CD4-positive, alpha-beta T cell treated with Interleukin-1 beta for 1 hour (primary cell): Measurements from ENCODE around the gene B4GALT1.
A peak's percentile ranks its signal among the peaks of the same experiment; 100 is the strongest.
"Not testable (repeated sequence)": the region's sequence is repeated elsewhere in the genome, so short reads cannot be mapped to it uniquely, and the experiment has no call there.

Experiments used
- DNase-seq, 2 donors: peaks; one replicate each; pipeline ENCODE4 v3.0.0-alpha.2; 2020 to 2022

The B4GALT1 gene

DNA sequence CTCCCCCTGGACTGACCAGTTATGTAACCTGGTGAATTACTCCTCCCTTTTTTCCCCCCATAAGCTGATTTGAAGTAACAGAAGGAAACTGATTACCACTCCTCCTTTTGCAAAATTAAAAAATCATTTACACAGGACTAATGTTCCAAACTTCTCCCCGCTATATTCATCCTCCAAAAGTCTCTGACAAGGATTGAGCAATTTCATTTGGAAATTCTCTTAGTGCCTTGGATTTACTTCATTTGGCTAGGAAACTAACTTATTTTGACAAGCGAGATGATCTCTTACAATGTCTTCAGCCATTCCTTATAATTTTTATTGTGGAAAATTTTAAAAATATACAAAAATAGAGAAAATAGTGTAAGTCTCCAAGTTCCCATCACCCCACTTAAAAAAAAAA, 15.4 kb upstream of the B4GALT1 start:
- no peak for DNase-seq

DNA sequence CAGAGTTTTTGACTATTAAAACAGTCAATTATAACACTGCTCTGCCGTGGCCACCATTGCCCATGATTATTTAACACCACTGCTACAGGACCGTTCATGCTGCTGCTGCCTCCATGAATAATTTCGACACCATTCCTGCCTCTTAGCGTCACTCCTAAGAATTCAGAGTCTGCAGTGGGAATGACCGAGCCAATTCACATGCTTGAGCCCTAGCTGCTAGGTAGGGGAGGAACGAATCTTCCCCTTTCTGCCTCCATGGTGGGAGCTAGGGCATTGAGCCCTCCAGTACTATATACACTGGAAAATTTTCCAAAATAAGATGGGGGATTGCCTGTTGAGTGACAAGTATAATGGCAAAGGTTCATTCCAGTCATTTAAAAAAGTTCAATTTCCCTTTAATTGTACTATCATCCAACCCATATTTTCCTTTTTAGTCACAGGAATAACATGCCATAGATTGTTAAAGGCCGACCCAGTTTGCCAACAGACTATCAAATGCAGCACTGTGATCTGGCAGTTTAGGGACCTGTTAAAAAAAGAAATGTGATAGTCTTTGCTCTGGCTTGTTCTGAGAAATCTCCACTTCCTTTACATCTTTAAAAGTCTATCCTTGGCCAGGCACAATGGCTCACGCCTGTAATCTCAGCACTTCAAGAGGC, 13.5 kb upstream of the B4GALT1 start:
- no peak for DNase-seq

DNA sequence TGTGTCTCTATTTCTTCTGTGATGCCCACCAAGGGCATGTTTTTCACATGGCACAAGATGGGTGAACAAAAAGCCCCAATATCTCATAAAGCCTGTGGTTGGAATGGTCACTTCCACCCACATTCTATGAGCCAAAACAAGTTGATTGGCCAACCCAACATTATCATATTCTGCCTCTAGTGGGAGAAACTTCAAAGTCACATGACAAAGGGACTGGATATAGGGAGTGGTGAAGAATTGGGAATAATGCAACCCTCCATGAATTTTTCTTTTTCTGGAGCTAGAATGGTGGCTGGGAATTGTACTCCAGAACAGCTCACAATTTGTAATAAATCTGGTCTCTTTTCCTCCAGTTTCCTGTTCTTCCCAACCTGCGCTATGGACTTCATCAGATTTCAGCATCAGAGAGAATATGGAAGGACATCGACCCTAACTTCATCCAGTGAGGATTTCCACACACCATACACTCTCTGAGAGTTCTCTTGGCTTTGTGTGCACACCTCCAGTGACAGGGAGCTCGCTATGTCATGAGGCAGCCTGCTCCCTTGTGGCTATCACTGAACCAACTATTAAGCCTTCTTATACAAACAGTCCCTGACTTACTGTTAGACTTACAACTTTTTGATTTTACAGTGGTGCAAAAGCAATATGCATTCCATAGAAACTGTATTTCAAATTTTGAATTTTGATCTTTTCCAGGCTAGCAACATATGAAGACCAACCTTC, 12.0 kb upstream of the B4GALT1 start:
- peak in 1 of 2 donors; percentile 33 for DNase-seq

DNA sequence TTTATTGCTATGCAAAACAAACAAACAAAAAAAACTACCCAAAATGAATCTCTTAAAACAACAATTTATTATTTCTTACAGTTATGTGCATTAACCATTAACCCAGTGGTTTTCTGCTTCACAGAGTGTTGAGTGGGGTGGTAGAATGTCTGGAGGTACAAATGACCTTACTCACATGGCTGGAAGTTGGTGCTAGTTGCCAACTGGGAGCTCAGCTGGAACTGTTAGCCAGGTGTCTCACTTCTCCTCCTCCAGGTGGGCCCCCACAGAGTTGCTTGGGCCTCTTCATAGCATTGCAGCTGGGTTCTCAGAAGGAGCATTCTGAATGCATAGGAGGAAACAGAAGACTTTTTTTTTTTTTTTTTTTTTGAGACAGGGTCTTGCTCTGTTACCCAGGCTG, 10.5 kb upstream of the B4GALT1 start:
- no peak for DNase-seq

DNA sequence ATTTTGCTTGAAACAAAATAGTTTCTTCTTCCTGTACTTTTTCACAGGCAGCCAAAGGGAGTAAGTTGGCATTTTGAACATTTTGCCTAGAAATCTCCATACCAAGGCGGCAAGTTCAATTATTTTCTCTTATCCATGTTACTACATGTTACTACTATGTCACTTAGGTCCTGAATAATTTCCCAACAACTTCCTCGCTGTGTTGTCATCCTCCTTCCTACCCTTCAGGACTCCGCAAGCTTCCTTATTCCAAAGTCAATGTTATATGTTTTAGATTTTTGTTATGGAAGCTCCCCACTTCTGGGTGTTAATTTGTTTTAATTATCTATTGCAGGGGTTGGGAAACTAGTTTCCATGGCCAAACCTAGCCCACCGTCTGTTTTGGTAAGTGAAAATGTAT, 9.9 kb upstream of the B4GALT1 start:
- no peak for DNase-seq

DNA sequence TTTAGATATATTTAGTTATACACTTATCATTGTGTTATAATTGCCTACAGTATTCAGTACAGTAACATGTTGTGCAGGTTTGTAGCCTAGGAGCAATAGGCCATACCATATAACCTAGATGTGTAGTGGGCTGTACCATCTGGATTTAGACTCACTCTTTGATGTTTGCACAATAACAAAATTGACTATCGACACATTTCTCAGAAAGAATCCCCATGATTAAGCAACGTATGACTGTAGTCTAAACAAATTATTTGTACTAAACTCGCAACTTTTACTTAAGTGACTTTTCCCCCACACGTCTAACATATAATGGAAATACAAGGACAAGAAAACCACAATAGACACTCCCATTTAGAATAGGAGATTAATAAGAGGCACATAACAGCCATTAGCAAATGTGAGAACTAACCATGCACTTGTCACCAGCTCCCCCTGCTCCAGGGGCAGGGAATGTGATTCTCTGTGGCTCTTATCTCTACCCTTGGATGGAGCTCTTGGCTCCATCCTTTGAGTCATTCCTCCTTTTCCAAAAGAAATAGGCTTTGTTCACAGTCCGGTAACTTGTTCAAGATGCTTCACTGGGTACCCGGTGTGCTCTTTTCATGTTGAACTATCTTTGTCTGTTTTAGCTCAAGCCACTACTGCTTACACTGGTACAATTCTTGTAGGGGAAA, 8.7 kb upstream of the B4GALT1 start:
- DNase-seq = no peak

DNA sequence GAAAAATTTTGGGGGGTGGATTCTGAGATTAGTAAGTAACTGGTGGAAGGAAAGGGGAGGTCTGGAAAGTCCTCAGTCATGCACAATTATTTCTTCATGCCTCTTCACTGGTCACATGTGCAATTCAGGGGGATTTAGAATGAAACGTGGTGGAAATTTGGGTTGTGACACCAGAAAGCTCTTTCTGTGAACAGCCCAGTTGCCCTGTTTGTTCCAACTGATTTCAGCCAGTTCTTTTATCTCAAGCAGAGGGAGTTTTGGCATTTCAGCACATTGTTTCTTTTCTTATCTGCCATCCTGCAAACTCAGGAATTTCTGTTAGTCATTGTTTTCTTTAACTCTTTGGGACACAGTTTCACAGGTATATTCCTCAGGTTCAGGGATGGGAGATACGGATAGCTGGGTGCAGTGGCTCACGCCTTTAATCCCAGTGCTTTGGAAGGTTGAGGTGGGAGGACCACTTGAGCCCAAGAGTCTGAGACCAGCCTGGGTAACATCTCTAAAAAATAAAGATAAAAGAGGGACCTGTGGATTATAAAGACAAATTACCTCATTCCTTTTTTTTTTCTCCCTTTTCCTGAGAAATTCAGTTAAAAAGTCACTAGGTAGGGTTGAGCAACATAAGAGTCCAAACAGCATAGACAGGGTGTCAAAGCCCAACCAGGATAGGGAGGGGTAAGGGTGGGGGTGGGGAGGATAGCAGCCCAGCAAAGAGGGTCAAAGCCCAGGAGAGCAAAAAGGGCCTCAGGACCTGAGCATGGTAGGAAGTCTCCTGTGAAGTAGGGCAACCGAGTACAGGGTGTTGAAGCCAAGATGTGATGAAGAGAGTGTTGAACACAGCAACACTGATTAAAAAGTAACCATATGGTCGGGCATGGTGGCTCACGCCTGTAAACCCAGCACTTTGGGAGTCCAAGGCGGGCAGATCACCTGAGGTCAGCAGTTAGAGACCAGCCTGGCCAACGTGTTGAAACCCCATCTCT, 5.4 kb upstream of the B4GALT1 start:
- DNase-seq = no peak

DNA sequence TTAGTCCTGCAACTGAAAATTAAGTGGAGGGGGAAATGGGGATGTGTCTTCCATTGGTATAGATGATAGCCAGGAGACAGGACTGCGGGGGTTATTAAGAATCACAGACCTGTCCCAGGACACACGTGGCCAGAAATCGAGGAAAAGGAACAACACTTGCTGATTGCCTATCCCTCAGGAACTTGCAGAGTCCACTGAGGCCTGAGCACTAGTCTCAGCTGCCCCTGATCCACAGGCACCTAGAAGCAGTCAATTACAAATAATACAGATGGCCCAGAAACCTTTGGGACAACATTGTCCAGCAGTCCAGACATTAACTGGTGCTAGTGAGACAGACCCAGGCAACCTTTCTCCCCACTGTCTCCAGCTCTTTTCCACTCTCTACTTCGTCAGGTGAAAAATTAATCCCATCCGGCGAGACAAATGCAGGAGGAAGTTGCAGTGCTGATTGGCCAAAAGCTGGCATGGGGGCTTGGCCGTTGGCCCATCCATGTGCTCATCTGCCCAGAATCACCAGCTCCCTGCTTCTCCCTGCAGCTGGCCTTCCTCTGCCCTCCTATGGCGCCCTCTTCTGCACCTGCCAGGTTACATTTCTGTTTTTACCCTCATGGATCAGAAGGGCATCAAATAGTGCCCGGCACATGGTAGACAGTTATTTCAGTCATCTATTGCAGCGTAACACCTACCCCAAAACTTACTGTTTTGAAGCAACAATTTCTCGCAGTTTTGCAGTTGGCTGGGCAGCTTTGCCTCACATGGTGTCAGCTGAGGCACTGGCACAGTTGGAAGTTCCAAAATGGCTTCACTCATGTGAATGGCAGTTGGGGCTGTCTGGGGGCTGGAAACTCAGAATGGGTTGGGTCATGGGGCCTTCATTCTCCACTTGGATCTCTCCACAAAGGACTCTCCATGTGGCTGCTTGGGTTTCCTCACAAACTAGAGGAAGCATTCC, 3.6 kb upstream of the B4GALT1 start:
- peak; percentile 55 to 58 for DNase-seq

DNA sequence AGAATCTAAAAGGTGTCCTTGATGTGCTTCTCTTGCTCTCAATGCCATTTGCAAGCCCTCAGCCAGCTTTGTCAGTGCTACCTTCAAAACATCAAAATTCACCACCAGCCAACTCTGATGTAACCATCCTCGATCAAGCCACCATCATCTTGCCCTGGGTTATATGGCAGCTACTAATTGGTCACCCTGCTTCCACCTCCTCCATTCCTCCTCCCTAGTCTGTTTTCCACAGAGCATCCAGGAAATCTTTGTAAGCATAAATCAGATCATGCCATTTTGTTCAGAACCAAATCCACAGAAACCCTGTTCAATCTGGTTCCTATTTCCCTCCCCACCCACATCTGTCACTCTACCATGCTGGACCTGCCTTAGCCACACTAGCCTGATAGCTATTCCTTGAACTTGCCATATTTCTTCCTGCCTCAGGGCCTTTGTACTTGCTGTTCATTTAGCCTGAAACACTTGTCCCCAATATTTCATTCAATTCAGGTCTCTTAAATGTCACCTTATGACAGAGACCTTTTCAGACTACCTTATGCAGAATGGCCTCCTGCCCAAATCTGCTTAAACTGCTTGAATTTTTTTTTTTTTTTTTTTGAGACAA, 1.9 kb upstream of the B4GALT1 start:
- DNase-seq = no peak

DNA sequence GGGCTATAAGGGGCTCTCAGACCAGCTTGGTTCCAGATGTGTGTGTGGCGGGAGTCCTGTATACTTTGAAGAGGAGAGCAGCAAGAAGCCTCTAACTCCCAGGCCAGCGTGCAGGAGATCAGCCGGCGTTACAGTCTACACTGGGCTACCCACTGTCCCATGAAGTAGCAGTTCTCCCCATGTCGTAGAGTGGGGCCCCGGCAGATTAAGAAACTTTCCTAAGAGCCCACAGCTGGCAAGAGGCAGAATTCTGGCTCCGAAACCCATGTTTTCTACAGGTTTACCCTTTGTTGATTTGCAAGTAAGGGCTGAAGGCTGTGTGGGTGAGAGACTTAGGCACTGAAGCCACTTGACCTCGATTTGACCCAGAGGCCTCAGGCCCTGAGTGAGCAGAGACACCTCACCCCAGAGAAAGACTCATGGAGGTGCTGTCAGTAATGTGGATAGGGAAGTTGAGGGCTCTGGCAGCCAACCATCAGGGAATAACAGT, 881 bp upstream of the B4GALT1 start:
- peak in 1 of 2 donors; percentile 46 for DNase-seq

DNA sequence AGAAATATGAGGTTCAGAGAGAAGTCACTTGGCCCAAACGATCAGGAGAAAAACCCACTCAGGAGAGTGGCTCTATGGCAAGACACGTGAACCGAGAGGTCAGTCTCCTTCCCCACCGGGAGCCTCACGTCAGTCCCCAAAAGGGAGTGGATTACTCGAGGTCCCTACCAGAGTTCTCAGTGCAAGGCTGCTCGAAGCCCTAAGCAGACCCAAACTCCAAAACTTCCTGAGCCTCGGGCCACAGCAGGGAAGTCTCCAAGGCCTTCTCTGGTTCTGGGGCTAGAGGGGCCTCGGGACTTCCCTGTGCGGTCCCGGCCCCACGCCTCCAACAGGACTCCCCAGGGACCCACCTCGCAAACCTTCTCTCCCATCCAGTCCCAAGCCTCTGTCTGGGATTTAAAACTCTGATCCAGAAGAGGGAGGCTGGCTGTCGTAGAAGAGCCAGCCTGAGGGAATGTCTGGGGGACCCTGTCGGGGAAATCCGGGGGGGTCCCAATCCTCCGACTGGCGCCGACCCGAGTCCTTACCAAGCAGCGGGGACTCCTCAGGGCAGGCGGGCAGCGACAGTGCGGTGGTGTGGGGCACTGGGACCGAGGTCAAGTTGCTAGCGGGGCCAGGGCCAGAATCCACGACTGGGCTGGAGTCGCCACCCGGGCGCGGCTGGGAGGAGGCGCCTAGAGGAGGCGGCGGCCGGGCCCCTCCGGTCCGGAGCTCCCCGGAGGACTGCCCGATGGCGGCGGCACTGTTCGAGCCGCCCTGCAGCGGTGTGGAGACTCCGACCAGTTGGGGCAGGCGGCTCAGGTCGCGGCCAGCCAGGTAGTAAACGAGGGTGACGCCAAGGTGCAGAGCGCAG, 679 bp downstream of the B4GALT1 start:
- no peak for DNase-seq

DNA sequence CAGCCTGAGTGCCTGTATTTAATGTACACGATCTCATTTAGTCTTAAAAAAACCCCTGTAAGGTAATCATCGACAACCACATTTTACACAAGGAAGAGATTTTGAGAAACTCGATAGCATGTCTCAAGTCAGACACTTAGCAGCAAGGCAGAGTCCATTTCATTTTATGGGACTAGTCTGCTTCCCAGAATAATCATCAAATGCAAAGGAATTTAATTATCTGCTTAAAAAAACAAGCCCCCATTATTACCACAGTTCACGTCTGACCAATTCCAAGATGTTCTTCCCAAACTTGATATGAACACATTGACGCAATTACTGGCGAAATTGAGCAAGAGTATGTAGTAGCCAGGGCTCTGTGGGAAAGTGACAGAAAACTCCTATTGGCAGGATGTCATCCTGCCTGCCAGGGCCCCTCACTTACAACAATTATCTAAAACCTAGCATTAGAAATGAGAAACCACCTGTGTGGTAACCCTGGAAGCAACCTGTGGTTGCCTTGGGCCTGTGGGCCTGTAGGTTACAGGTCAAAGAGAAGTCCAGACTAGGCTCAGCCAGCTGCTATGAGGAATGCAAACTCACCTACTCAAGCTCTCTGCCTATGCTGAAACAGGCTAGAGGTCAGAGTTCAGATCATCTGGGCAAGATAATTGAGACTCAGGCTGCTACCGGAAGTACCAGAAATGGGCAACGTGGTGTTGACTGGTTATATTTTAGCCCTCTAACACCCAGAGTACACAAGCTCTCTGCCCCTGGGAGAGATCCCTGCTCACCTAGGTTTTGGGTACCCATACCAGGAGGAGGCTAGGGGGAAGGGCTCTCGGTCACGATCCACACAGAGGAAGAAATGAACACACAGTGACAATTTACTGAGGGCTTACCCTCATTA, 1.6 kb downstream of the B4GALT1 start:
- DNase-seq = peak; percentile 60 to 73

DNA sequence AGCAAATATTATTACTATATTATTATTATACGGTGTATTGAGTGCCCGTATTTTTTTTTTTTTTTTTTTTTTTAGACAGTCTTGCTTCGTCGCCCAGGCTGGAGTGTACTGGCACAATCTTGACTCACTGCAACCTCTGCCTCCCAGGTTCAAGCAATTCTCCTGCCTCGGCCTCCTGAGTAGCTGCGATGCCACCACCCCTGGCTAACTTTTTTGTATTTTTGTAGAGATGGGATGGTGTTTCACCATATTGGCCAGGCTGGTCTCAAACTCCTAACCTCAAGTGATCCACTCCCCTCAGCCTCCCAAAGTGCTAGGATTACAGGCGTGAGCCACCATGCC, 2.2 kb downstream of the B4GALT1 start:
- DNase-seq = not testable (repeated sequence)

DNA sequence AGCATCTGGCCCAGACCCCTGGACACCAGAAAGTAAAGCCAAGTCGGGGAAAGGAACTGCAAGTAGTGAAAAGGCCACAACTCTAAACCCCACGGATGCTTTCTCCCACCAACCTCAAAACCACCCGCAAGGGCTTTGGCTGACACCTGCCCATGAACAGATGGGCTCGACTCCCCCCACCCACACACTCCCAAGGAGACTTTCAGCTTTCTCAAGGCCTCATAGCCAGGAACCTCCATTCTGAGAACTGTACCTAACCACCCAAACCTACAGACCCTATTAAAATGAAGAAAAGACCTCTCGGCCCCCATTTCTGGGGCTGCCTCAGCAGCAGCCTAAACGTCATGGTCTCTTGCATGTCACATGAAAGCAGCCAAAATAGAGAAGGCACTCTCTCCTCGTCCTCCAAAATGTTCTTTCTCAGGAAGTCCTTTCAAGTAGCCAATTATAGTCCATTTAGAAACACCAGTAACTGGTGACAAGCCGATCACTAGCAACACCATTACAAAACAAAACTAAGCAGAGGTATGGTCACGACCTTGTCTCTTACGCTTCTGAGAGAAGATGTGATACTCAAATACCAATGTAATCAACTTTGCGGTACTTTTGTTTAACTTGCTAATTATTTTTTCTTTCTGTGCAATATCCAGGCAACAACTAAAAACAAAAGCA, 2.9 kb downstream of the B4GALT1 start:
- peak; percentile 40 to 63 for DNase-seq

DNA sequence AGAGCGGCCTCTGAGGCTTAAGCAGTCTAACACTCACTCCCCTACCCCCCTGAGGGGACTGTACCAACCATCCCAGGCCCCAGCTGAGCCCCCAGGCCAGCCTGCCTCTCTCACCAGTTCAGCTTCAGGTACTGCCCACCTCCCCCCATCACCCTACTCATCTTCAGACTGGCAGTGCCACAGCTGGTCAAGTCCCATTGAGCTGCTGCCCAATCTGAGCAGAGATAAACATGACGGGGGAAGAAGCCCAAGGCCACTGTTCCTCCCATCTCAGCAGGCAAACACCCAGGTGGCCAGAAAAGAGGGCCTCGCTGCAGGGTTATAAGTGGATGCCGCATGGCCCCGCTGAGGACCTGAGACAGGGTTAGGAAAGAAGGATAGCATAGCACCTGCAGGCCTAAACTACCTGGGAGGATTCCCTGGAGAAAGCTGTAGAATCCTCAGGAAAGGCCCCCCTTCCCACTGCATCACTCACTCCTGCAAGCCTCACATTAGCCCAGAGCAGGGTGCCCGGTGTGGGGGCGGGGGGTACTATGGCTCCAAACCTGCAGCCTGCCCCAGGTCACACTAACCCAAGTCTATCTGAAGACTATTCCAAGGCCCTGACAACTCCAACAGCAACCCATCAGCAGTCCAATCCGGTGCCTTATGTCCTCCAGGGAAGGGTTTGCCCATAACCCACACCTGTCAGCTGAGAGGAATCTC, 3.6 kb downstream of the B4GALT1 start:
- no peak for DNase-seq

DNA sequence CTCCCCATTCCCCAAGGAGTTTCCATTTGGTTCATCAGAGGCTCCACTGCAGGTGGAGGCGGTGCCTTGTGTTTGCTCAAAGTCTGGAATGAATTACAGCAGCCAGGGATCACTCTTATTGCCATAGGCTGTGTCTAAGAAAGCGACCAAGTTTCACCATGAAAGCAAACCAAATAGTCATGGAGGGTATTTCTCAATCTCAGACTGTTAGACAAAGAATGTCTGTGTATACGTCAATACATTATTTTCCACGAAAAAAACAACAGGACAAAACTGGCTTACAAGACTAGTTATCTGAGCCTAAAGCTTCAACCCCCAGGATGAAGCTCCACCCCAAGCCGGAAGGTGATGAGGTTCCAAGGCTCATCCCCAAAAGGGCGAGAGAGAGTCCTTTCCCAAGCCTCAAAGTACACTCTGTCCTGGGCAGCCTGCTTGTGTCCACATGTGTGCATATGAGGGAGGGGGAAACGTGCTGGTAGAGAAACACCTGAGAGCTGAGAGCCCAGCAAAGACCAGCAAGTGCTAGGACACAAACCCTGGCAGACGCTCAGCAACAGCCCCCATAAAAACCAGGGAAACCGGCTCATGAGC, 4.3 kb downstream of the B4GALT1 start:
- no peak for DNase-seq

DNA sequence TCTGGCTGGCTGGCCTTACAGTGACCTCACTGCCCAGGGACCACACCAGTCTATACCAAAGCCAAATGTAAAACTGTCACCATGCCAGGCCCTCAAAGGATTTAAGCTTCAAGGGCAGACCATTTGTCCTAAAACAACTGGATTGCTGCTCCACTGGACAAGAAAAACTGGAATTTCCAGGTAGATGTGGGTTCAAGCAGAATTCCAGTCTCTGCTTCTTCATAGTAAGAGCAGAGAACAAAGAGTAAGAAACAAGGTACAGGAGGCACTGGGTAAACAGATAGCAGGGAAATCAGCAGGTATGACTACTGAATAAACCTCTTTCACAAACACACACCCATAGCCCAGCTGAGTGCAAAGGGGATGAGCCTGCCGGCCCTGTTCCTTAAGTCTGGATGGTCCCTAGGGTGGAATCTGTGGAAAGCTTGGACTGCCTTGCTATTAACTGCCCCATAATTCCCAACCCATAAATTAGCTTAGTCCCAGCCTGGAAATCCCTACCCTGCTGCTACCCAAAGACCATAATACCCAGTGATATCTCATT, 5.5 kb downstream of the B4GALT1 start:
- DNase-seq = no peak
